Measurements from ENCODE around the gene PITPNM2.

- TF ChIP-seq CTCF (IDR thresholded peaks at IDR 0.05) (no peak), POLR2A (IDR thresholded peaks at IDR 0.05) (no peak)
These were observed 49.4 kb downstream of the PITPNM2 start for GRCh38 chr12:123101526-123101925.
